HG03025 (cell line): Measurements from ENCODE around the gene ZNF217.
"Not testable (repeated sequence)": the region's sequence is repeated elsewhere in the genome, so short reads cannot be mapped to it uniquely, and the experiment has no call there.

Experiments used
- ATAC-seq: cut with Tn5 transposase; IDR thresholded peaks from one replicate; pipeline ENCODE4 v1.9.1; 2021; ENCODE audit warnings: mild to moderate bottlenecking, moderate library complexity; ENCODE audit not compliant: unreplicated experiment, low FRiP score

The ZNF217 gene

GRCh38 chr20:53598140-53599043 is 4.8 kb upstream of the ZNF217 start:
- ATAC-seq: no peak

GRCh38 chr20:53597521-53598120 is 4.0 kb upstream of the ZNF217 start:
- no peak for ATAC-seq

- ATAC-seq: no peak
Observed at GRCh38 chr20:53597030-53597482, 3.4 kb upstream of the ZNF217 start.

- ATAC-seq: not testable (repeated sequence)
Observed at GRCh38 chr20:53596189-53597001, 2.8 kb upstream of the ZNF217 start.

- ATAC-seq: not testable (repeated sequence)
Observed at GRCh38 chr20:53595742-53596141, 2.1 kb upstream of the ZNF217 start.

GRCh38 chr20:53595018-53595378 is 1.4 kb upstream of the ZNF217 start:
- ATAC-seq: no peak

GRCh38 chr20:53594068-53595017 is 704 bp upstream of the ZNF217 start:
- ATAC-seq: peak; percentile 59

GRCh38 chr20:53592992-53593465 is 610 bp downstream of the ZNF217 start:
- no peak for ATAC-seq

- peak; percentile 35 for ATAC-seq
Observed at GRCh38 chr20:53592454-53592991, 1.1 kb downstream of the ZNF217 start.

GRCh38 chr20:53591941-53592441 is 1.6 kb downstream of the ZNF217 start:
- ATAC-seq: not testable (repeated sequence)

GRCh38 chr20:53591206-53591741 is 2.4 kb downstream of the ZNF217 start:
- not testable (repeated sequence) for ATAC-seq

- not testable (repeated sequence) for ATAC-seq
Observed at GRCh38 chr20:53590608-53591007, 3.0 kb downstream of the ZNF217 start.

- not testable (repeated sequence) for ATAC-seq
Observed at GRCh38 chr20:53590122-53590521, 3.5 kb downstream of the ZNF217 start.

GRCh38 chr20:53589321-53590065 is 4.1 kb downstream of the ZNF217 start:
- not testable (repeated sequence) for ATAC-seq

- not testable (repeated sequence) for ATAC-seq
Observed at GRCh38 chr20:53587157-53587703, 6.4 kb downstream of the ZNF217 start.

- no peak for ATAC-seq
Observed at GRCh38 chr20:53586640-53587039, 7.0 kb downstream of the ZNF217 start.

GRCh38 chr20:53585910-53586309 is 7.7 kb downstream of the ZNF217 start:
- ATAC-seq: not testable (repeated sequence)
